Measurements from ENCODE around the gene CRK. TPM values are rescaled to one million over a fixed set of nuclear protein-coding genes. Genes with fewer than 3 reads are reported as not detected.
A peak's percentile ranks its signal among the peaks of the same experiment; 100 is the strongest.

The CRK gene
- total and polyA plus RNA-seq, 10 of the 15 experiments (the other 5 are each of a cell fraction or from before 2014, with no cell fraction given): 11.1 to 23.8 (median 20.5) TPM

DNA sequence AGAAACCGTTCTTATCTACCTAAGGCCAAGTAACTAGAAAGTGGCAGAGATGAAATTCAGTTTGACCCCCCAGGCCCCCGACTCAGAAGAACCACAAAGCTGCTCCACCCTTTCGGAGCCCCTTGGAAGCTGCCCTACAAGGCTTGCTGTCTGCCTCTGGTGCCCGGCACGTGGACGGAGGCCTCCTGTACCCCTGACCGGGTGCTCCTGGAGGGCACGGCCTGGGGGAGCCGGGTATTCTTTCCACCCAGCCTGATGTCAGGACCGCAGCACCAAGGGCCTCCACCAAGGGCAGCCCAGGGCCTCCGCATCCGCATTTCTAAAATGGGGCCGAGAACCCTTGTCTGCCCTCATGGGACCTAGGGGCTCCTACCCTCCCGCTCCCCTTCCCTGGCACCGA, 15.5 kb upstream of the CRK start:
- no TSS peak for BruUV-seq (replicated peaks)
- ChIA-PET RAD21 (ENCODE audit: unreplicated experiment) (no interaction called here), SMC1A (ENCODE audit: uncharacterized antibody, unreplicated experiment) (no interaction called here), CTCF (interaction anchor here (1.6 kb wide), 1 partner anchor 106 kb away, joined by 7 read pairs; no protein-coding TSS in a partner anchor), POLR2A (no interaction called here)
- no peak for ATAC-seq
- WGBS (ENCODE audit: insufficient coverage, insufficient replicate concordance, low lambda C conversion rate, missing lambda C conversion rate): 100% methylated on average over 15 of the region's 15 CpGs
- Histone ChIP-seq H3K36me3 (ENCODE audit: control insufficient read depth in 2 of 2, insufficient read depth in 2 of 2, low read length in 1 of 2) (peaks cover 6 to 28% of the 10 kb centered on the region in 2 experiments), H3K27ac (ENCODE audit: control insufficient read depth, insufficient read depth) (no peak overlapping the region), H3K4me1 (ENCODE audit: control insufficient read depth, insufficient read depth, low read length) (peaks cover 24% of the 10 kb centered on the region), H3K79me2 (ENCODE audit: control insufficient read depth, insufficient read depth, low read length) (no peaks in the 10 kb centered on the region; the same call in 1 of the 2 replicates), H3K4me3 (no peak overlapping the region), H3K9ac (ENCODE audit: control insufficient read depth, insufficient read depth, low read length) (no peak overlapping the region), H3K4me2 (ENCODE audit: control insufficient read depth, insufficient read depth) (no peak overlapping the region), H2AFZ (ENCODE audit: control insufficient read depth, low read depth, low read length) (no peak overlapping the region), H3K9me3 (replicated peaks; ENCODE audit: control insufficient read depth, insufficient read depth, low read length) (no peaks in the 10 kb centered on the region; the same call in 2 of the 3 replicates), H3K27me3 (replicated peaks in 1 of 2; ENCODE audit: control insufficient read depth in 2 of 2, insufficient read depth in 2 of 2, low read length in 1 of 2) (no peaks in the 10 kb centered on the region), H4K20me1 (ENCODE audit: control insufficient read depth, insufficient read depth) (no peaks in the 10 kb centered on the region)
- TF ChIP-seq TCF3 (IDR thresholded peaks at IDR 0.05; ENCODE audit: borderline replicate concordance, insufficient read depth, low read depth, low read length): no peak
- TF ChIP-seq CREB1 (IDR thresholded peaks at IDR 0.05; ENCODE audit: low read depth): no peak
- TF ChIP-seq POLR2A (IDR thresholded peaks at IDR 0.05; ENCODE audit: low read depth, low read length): 0 out of 2 replicates have a peak, but pooled peaks have one; percentile 24
- in situ Hi-C loops (cut with MboI): no loop called here
- intact Hi-C loops (cut with micrococcal nuclease; ENCODE audit: unreplicated experiment): no loop called here
- no peak for DNase-seq (ENCODE audit: low read depth, low spot score)
- no peak for FAIRE-seq

DNA sequence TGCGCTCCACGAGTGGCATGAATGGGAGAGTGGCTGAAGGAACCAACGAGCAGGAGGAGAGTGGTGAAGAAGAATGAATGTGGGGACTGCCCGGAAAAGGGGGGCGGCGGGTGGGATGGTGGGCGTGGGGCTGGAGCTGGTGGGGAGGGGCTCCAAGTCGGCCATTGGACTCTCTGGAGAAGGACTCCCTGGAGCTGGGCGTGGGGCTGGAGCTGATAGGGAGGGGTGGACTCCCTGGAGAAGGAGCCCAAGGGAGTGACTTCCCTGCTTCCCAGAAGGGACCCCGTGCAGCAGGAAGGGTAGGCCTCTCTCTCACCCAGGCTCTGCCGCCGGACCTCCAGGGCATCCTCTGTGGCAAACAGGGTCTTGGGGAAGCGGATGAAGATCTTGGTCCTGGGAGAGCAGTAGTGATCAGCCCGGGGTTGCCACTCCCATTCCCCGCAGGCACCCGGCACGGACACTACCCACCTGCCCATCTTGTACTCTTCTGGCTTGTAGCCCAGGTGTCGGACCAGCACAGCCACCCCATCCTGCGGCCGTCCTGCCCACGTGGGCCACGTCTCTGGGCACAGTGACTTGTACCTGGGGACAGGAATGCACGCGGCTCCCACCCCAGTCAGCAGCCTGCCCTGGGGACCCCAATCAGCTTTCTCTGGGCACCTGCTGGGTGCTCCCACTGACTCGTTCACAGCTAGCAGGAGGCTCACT, 14.9 kb upstream of the CRK start:
- intact Hi-C loops (cut with micrococcal nuclease; ENCODE audit: unreplicated experiment): no loop called here
- no peak overlapping the region for H3K9ac ChIP-seq (ENCODE audit: control insufficient read depth, insufficient read depth, low read length)
- no peak for DNase-seq (ENCODE audit: low read depth, low spot score)
- H3K4me1 ChIP-seq (ENCODE audit: control insufficient read depth, insufficient read depth, low read length): peaks cover 24% of the 10 kb centered on the region
- ChIA-PET SMC1A (ENCODE audit: uncharacterized antibody, unreplicated experiment) (no interaction called here), CTCF (no interaction called here), RAD21 (ENCODE audit: unreplicated experiment) (interaction anchor here (0.5 to 0.6 kb wide), 2 partner anchors 100 to 103 kb away, joined by 3 read pairs; no protein-coding TSS in a partner anchor), POLR2A (no interaction called here)
- no peak overlapping the region for H3K4me3 ChIP-seq
- no peaks in the 10 kb centered on the region for H3K27me3 ChIP-seq (replicated peaks in 1 of 2; ENCODE audit: control insufficient read depth in 2 of 2, insufficient read depth in 2 of 2, low read length in 1 of 2)
- H3K36me3 ChIP-seq (ENCODE audit: control insufficient read depth in 2 of 2, insufficient read depth in 2 of 2, low read length in 1 of 2): peaks cover 6 to 27% of the 10 kb centered on the region in 2 experiments
- in situ Hi-C loops (cut with MboI): no loop called here
- no TSS peak for BruUV-seq (replicated peaks)
- H2AFZ ChIP-seq (ENCODE audit: control insufficient read depth, low read depth, low read length): no peak overlapping the region
- H3K79me2 ChIP-seq (ENCODE audit: control insufficient read depth, insufficient read depth, low read length): no peaks in the 10 kb centered on the region; the same call in 1 of the 2 replicates
- no peak for ATAC-seq
- no peak overlapping the region for H3K4me2 ChIP-seq (ENCODE audit: control insufficient read depth, insufficient read depth)
- H3K9me3 ChIP-seq (replicated peaks; ENCODE audit: control insufficient read depth, insufficient read depth, low read length): no peaks in the 10 kb centered on the region; the same call in 2 of the 3 replicates
- FAIRE-seq: no peak
- no peaks in the 10 kb centered on the region for H4K20me1 ChIP-seq (ENCODE audit: control insufficient read depth, insufficient read depth)
- H3K27ac ChIP-seq (ENCODE audit: control insufficient read depth, insufficient read depth): no peak overlapping the region
- whole genome bisulfite sequencing (ENCODE audit: insufficient coverage, insufficient replicate concordance, low lambda C conversion rate, missing lambda C conversion rate): 93% methylated on average over 22 of the region's 25 CpGs
- TF ChIP-seq, protein P1, sequence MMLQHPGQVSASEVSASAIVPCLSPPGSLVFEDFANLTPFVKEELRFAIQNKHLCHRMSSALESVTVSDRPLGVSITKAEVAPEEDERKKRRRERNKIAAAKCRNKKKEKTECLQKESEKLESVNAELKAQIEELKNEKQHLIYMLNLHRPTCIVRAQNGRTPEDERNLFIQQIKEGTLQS (IDR thresholded peaks at IDR 0.05; ENCODE audit: borderline replicate concordance, extremely low read depth, low read depth, low read length): no peak
- TF ChIP-seq ZBED1 (IDR thresholded peaks at IDR 0.05; ENCODE audit: borderline replicate concordance): no peak
- no peak for TF ChIP-seq RBBP5 (conservative IDR thresholded peaks at IDR 0.05)
- TF ChIP-seq IKZF2 (IDR thresholded peaks at IDR 0.05): no peak
- TF ChIP-seq, protein P2, sequence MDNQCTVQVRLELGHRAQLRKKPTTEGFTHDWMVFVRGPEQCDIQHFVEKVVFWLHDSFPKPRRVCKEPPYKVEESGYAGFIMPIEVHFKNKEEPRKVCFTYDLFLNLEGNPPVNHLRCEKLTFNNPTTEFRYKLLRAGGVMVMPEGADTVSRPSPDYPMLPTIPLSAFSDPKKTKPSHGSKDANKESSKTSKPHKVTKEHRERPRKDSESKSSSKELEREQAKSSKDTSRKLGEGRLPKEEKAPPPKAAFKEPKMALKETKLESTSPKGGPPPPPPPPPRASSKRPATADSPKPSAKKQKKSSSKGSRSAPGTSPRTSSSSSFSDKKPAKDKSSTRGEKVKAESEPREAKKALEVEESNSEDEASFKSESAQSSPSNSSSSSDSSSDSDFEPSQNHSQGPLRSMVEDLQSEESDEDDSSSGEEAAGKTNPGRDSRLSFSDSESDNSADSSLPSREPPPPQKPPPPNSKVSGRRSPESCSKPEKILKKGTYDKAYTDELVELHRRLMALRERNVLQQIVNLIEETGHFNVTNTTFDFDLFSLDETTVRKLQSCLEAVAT (IDR thresholded peaks at IDR 0.05): no peak
- no peak for TF ChIP-seq CHD1 (IDR thresholded peaks at IDR 0.05; ENCODE audit: low read depth, low read length)
- no peak for TF ChIP-seq KLF5 (IDR thresholded peaks at IDR 0.05; ENCODE audit: partially characterized antibody)
- no peak for TF ChIP-seq SUPT20H (IDR thresholded peaks at IDR 0.05; ENCODE audit: borderline replicate concordance, control insufficient read depth, low read depth, low read length)
- TF ChIP-seq, protein P3, sequence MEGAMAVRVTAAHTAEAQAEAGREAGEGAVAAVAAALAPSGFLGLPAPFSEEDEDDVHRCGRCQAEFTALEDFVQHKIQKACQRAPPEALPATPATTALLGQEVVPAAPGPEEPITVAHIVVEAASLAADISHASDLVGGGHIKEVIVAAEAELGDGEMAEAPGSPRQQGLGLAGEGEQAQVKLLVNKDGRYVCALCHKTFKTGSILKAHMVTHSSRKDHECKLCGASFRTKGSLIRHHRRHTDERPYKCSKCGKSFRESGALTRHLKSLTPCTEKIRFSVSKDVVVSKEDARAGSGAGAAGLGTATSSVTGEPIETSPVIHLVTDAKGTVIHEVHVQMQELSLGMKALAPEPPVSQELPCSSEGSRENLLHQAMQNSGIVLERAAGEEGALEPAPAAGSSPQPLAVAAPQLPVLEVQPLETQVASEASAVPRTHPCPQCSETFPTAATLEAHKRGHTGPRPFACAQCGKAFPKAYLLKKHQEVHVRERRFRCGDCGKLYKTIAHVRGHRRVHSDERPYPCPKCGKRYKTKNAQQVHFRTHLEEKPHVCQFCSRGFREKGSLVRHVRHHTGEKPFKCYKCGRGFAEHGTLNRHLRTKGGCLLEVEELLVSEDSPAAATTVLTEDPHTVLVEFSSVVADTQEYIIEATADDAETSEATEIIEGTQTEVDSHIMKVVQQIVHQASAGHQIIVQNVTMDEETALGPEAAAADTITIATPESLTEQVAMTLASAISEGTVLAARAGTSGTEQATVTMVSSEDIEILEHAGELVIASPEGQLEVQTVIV (IDR thresholded peaks at IDR 0.05; ENCODE audit: borderline replicate concordance, partially characterized antibody): no peak
